IMR-90 (cell line): ENCODE data around the gene RNF123. TPM values are rescaled to one million over a fixed set of nuclear protein-coding genes. Genes with fewer than 3 reads are reported as not detected.

Experiments used
- ATAC-seq: fragments of 200-7000 bp; cut with Tn5 transposase; 2 replicates; pipeline ENCODE4 v1.9.1; 2020; ENCODE audit warnings: low read depth, mild to moderate bottlenecking, moderate library complexity
- BruUV-seq: library from RNA; stranded (reverse); fragments of 400-500 nt; replicated peaks from 2 replicates; lab custom pipeline; 2021; lab: Mats Ljungman, UMichigan
- CTCF ChIA-PET: fragments of 300-600 bp; formaldehyde crosslinking; extraction: SDS; loops from one replicate; lab custom pipeline; 2021; ENCODE audit warnings: antibody characterized with exemption; lab: Yijun Ruan, JAX
- POLR2A ChIA-PET: fragments of 300-600 bp; sonication (Branson Sonifier 250); formaldehyde crosslinking; loops from one replicate; lab custom pipeline; 2022; ENCODE audit warnings: antibody characterized with exemption; ENCODE audit not compliant: unreplicated experiment; lab: Charles Lee
- DNase-seq: peaks from one replicate; pipeline ENCODE4 v3.0.0; 2013
- H2AFZ ChIP-seq: replicated peaks from 2 replicates; pipeline ENCODE3; 2013; ENCODE audit warnings: low read length, mild to moderate bottlenecking; ENCODE audit not compliant: poor library complexity
- H2AK5ac ChIP-seq: 2 replicates; pipeline ENCODE4 v1.6.1; 2013; ENCODE audit warnings: low read depth, low read length, inconsistent platforms
- H2AK9ac ChIP-seq: replicated peaks from 2 replicates; pipeline ENCODE3; 2013; ENCODE audit warnings: mild to moderate bottlenecking, low read depth, low read length, moderate library complexity; ENCODE audit not compliant: poor library complexity
- H2BK120ac ChIP-seq: 2 replicates; pipeline ENCODE4 v1.6.1; 2013; ENCODE audit warnings: low read depth, low read length, inconsistent platforms
- H2BK15ac ChIP-seq: 3 replicates; pipeline ENCODE4 v1.6.1; 2013; ENCODE audit warnings: low read depth, low read length, inconsistent platforms
- H2BK20ac ChIP-seq: 2 replicates; pipeline ENCODE4 v1.6.1; 2013; ENCODE audit warnings: low read depth, mild to moderate bottlenecking, inconsistent platforms, low read length, moderate library complexity
- H2BK5ac ChIP-seq: 2 replicates; pipeline ENCODE4 v1.6.1; 2013; ENCODE audit warnings: mild to moderate bottlenecking, low read depth, low read length, inconsistent platforms; ENCODE audit not compliant: poor library complexity, severe bottlenecking
- H3K14ac ChIP-seq: replicated peaks from 2 replicates; pipeline ENCODE4 v1.6.1; 2013; ENCODE audit warnings: low read depth, low read length, inconsistent platforms
- H3K18ac ChIP-seq: 2 replicates; pipeline ENCODE4 v1.6.1; 2013; ENCODE audit warnings: low read depth, low read length, control low read depth
- H3K23ac ChIP-seq: 2 replicates; pipeline ENCODE4 v1.6.1; 2013; ENCODE audit warnings: low read depth, low read length, inconsistent platforms
- H3K27ac ChIP-seq: 2 replicates; pipeline ENCODE4 v1.5.1; 2013; ENCODE audit warnings: mild to moderate bottlenecking, control low read depth, low read length; ENCODE audit not compliant: insufficient read depth
- H3K27me3 ChIP-seq: 2 replicates; pipeline ENCODE4 v1.6.1; 2013; ENCODE audit warnings: low read length; ENCODE audit not compliant: control insufficient read depth, insufficient read depth
- H3K36me3 ChIP-seq: 2 replicates; pipeline ENCODE4 v1.6.1; 2013; ENCODE audit warnings: low read length, mixed read lengths; ENCODE audit not compliant: control insufficient read depth, insufficient read depth
- H3K4ac ChIP-seq: 2 replicates; pipeline ENCODE4 v1.6.1; 2013; ENCODE audit warnings: low read depth, low read length, inconsistent platforms
- H3K4me1 ChIP-seq: 2 replicates; pipeline ENCODE4 v1.6.1; 2013; ENCODE audit warnings: low read length, mixed read lengths; ENCODE audit not compliant: control insufficient read depth, insufficient read depth
- H3K4me2 ChIP-seq: 2 replicates; pipeline ENCODE4 v1.6.1; 2013; ENCODE audit warnings: low read depth, mild to moderate bottlenecking, control low read depth, low read length, moderate library complexity
- H3K4me3 ChIP-seq: 2 replicates; pipeline ENCODE4 v1.5.1; 2013; ENCODE audit warnings: low read depth, mild to moderate bottlenecking, control low read depth, low read length, moderate library complexity; ENCODE audit not compliant: insufficient read depth
- H3K56ac ChIP-seq: 2 replicates; pipeline ENCODE4 v1.6.1; 2013; ENCODE audit warnings: low read length, inconsistent platforms; ENCODE audit not compliant: insufficient read depth; ENCODE audit errors: extremely low read depth
- H3K79me1 ChIP-seq, 2 experiments: 2 replicates each; pipeline ENCODE4 v1.6.1; 2013; ENCODE audit warnings: low read length in 2 of 2, inconsistent platforms in 1 of 2, low read depth in 1 of 2
- H3K9ac ChIP-seq: 2 replicates; pipeline ENCODE4 v1.6.1; 2013; ENCODE audit warnings: low read depth, low read length, control low read depth
- H3K9me1 ChIP-seq: 2 replicates; pipeline ENCODE4 v1.6.1; 2013; ENCODE audit warnings: low read length, inconsistent platforms; ENCODE audit not compliant: insufficient read depth
- H3K9me3 ChIP-seq: 2 replicates; pipeline ENCODE4 v1.6.1; 2013; ENCODE audit warnings: low read length; ENCODE audit not compliant: control insufficient read depth, insufficient read depth
- H4K20me1 ChIP-seq: 2 replicates; pipeline ENCODE4 v1.6.1; 2013; ENCODE audit warnings: low read length, inconsistent platforms; ENCODE audit not compliant: insufficient read depth
- H4K5ac ChIP-seq: 2 replicates; pipeline ENCODE4 v1.6.1; 2013; ENCODE audit warnings: mild to moderate bottlenecking, low read depth, low read length, control low read depth
- H4K8ac ChIP-seq, 2 experiments: 2 replicates each; pipeline ENCODE4 v1.6.1; 2013; ENCODE audit warnings: low read depth in 2 of 2, low read length in 2 of 2, control low read depth in 1 of 2, inconsistent platforms in 1 of 2
- H4K91ac ChIP-seq: 2 replicates; pipeline ENCODE4 v1.6.1; 2013; ENCODE audit warnings: low read depth, low read length, inconsistent platforms; ENCODE audit not compliant: insufficient read depth
- MAFK ChIP-seq: IDR thresholded peaks from 2 replicates; pipeline ENCODE4 v1.6.1; 2012; ENCODE audit warnings: low read depth, low read length, improper control_type of control experiment
- RAD21 ChIP-seq: IDR thresholded peaks from 2 replicates; pipeline ENCODE4 v1.6.1; 2012; ENCODE audit warnings: low read length, improper control_type of control experiment
- RFX5 ChIP-seq: IDR thresholded peaks from 2 replicates; pipeline ENCODE4 v1.8.0; 2012; ENCODE audit warnings: low read depth, mild to moderate bottlenecking, low read length, moderate library complexity
- SMC3 ChIP-seq: fragments of 150-350 bp; IDR thresholded peaks from 2 replicates; pipeline ENCODE4 v1.6.1; 2016; ENCODE audit warnings: low read depth, mild to moderate bottlenecking, antibody characterized with exemption, low read length, moderate library complexity
- WGBS, 2 experiments: methylation state at CpG; one replicate each; pipeline versions ENCODE4 v1.1.5 to v1.1.7; 2013; ENCODE audit warnings: missing lambda C conversion rate in 2 of 2; ENCODE audit not compliant: insufficient read length in 1 of 2; ENCODE audit errors: extremely low coverage in 2 of 2; 5-methylcytosine and 5-hydroxymethylcytosine counted together
- dilution Hi-C: fragments of 300-500 bp; cut with HindIII; formaldehyde crosslinking; loops from one replicate; pipeline ENCODE4 v1.14.3; 2018; ENCODE audit warnings: low sequenced_read_pairs; ENCODE audit not compliant: unreplicated experiment
- in situ Hi-C: fragments of 300-500 bp; cut with MboI; formaldehyde crosslinking; loops from 3 replicates; pipeline ENCODE4 v1.14.3; 2019; ENCODE audit warnings: low sequenced_read_pairs, inconsistent platforms, mixed read lengths
- intact Hi-C: fragments of 100-400 bp; cut with micrococcal nuclease; formaldehyde crosslinking; loops from 2 replicates; pipeline ENCODE4 v1.10.0; 2022
- polyA plus RNA-seq, 3 experiments: library from polyadenylated mRNA; depleted of rRNA; stranded (reverse); fragments of >200 nt; gene quantifications; 2 replicates each; pipeline ENCODE4 v1.2.3, GENCODE V29; 2012; ENCODE audit warnings: low replicate concordance in 1 of 3
- total RNA-seq: library from RNA; depleted of rRNA; stranded (reverse); fragments of >200 nt; gene quantifications from 2 replicates; pipeline ENCODE4 v1.2.3, GENCODE V29; 2012

The RNF123 gene
- total and polyA plus RNA-seq, 2 of the 4 experiments (the other 2 are of a cell fraction), result 13.4 to 37.7 TPM

DNA sequence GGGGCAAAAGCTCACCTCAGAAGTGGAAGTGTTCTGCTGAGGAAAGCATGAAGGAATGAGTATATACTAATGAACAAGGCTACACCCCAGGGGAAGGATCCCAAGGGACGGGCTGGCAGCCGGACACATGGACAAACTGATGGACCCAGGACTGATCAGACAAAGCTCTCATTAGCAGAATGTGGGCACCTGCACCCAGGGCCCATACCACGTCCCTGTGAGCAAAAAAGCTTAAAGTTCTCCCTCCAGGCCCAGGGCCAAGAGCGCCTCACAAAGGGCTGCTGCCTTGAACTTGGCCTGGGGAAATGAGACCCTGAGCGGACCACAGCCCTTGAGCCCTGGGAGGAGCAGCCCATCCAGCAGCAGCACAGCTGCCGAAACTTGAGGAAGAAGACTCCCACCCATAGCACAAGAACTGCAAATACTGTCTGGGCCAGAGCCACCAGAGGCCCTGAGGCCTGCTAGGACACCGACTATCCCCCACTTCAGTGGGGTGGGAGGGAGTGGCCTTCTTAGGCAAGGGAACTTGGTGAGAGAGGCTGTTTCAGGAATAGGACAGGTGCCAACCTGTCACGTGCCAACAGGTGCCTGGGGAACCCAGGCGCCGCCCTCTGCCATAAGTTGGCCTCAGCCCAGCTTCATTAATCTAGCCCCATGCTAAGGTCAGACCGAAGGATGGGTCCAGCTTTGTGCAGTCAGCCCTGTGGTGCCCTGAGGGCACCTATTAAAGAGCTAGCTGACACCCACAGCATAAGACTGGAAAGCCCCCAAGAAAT is 36.7 kb downstream of the RNF123 start:
- dilution Hi-C loops (no loop called here), intact Hi-C loops (no loop called here), in situ Hi-C loops (no loop called here)
- Histone ChIP-seq H2BK5ac (no peak overlapping the region), H2BK15ac (no peak overlapping the region), H3K9ac (no peak overlapping the region), H3K79me1 (peaks cover 11 to 30% of the 10 kb centered on the region in 2 experiments), H3K27ac (no peak overlapping the region), H2BK20ac (no peak overlapping the region), H3K14ac (no peak overlapping the region), H3K4ac (no peak overlapping the region), H3K4me1 (peaks cover 11% of the 10 kb centered on the region), H2AK5ac (no peak overlapping the region), H3K18ac (no peak overlapping the region), H2AK9ac (no peak overlapping the region), H2AFZ (no peak overlapping the region), H3K4me2 (no peak overlapping the region), H4K8ac (no peak overlapping the region), H3K9me1 (peaks cover 5% of the 10 kb centered on the region; the same call in 1 of the 2 replicates), H3K4me3 (no peak overlapping the region), H4K91ac (no peak overlapping the region), H3K23ac (no peak overlapping the region), H3K9me3 (no peaks in the 10 kb centered on the region), H3K36me3 (peaks cover 46% of the 10 kb centered on the region), H4K5ac (no peak overlapping the region), H3K27me3 (no peaks in the 10 kb centered on the region), H2BK120ac (no peak overlapping the region), H4K20me1 (peaks cover 14% of the 10 kb centered on the region; the same call in 1 of the 2 replicates), H3K56ac (no peak overlapping the region)
- BruUV-seq, result no TSS peak
- no peak for ATAC-seq
- ChIA-PET CTCF (no interaction called here), POLR2A (no interaction called here)
- no peak for DNase-seq
- TF ChIP-seq RFX5, result no peak
- no peak for TF ChIP-seq MAFK
- no peak for TF ChIP-seq SMC3
- TF ChIP-seq RAD21, result no peak
- 94% methylated on average over 5 of the region's 11 CpGs; no CpG with 5 or more reads in 1 of the 2 experiments for WGBS, 2 experiments
